NCI-H2107 (cell line): ENCODE data around the gene KCNT1.

ENCODE experiments used
- DNase-seq: peaks from one replicate; lab custom pipeline; 2025; lab: John Stamatoyannopoulos, UW

Gene KCNT1

DNA sequence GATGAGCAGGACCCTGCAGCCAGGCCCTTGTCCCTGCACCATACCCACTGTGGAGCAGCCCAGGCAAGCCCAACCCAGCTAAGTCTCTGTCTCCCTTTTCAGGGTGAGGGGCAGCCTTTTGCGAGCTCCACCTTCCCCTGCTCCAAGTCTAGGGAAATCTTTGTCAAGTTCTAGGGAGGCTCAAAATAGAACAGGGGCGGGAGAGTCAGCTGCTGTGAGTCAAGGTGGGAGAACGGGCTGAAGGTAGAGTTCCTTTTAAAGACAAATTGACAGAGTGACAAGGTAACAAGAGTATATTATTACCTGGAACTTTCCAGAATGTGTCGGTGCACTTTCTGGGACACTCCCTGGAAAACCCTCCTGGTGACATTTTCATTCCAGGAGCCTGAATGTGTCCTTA lies 64.7 kb downstream of the KCNT1 start:
- no peak for DNase-seq

DNA sequence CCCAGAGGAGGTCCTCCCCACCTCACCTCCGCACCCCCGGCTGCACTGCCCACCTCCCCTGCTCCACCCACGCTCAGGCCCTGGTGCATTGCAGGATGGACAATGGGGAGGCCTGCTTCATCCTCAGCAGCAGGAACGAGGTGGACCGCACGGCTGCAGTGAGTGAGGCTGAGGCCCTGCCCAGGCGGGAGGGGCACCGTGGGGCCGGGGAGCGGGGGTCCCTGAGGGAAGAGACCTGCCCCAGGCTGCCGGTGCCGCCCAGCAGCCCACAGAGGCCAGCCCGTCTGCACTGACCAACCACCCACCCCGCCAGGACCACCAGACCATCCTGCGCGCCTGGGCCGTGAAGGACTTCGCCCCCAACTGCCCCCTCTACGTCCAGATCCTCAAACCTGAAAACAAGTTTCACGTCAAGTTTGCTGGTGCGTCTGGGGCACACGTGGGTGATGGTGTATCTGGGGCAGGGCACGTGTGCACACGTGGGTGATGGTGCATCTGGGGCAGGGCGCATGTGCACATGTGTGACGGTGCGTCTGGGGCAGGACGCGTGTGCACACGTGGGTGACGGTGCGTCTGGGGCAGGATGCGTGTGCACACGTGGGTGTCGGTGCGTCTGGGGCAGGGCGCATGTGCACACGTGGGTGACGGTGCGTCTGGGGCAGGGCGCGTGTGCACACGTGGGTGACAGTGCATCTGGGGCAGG lies 66.7 kb downstream of the KCNT1 start:
- no peak for DNase-seq

DNA sequence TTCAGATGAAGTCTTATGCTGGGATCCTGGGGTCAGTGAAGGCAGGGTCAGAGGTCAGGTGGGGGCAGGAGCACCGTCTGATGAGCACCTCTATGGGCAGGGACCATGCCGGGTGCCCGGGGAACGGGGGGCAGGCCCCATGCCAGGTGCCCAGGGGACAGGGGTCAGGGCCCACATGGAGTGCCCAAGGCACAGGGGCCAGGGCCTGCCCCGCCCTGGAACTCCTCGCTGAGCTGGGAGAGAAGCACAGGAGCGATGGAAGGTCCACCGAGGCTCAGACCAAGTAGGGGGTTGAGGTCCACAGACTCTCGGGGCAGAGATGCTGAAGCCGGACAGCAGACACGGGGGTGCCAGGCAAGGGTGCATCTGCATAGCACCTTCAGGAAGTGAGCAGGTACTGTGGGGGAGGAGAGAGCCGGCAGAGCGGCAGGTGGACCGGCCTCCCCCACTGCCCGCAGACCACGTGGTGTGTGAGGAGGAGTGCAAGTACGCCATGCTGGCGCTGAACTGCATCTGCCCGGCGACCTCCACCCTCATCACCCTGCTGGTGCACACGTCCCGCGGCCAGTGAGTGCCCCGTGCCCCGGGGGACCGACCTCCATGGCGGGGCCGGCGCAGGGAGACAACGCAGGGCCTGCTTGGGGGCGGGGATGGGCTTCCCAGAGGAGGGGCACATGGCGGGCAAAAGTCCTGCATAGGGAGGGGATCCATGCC lies 67.7 kb downstream of the KCNT1 start:
- DNase-seq = no peak

DNA sequence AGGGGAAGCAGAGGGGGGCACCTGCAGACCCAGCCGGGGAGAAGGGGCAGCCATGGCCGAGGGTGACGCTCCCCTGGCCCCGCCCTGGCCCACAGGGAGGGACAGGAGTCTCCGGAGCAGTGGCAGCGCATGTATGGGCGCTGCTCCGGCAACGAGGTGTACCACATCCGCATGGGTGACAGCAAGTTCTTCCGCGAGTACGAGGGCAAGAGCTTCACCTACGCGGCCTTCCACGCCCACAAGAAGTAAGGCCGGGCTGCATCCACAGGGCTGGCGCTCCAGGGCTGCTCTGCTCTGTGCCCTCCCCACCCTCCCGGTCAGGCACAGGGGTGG lies 68.2 kb downstream of the KCNT1 start:
- no peak for DNase-seq

DNA sequence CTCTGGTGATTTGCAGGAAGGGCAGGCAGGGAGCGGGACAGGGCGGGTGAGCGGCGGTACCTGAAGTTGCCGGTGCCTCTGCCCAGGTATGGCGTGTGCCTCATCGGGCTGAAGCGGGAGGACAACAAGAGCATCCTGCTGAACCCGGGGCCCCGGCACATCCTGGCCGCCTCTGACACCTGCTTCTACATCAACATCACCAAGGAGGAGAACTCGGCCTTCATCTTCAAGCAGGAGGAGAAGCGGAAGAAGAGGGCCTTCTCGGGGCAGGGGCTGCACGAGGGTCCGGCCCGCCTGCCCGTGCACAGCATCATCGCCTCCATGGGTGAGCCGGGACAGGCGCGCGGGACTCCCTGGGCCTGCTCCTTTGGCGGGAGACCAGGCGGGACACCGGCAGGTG lies 68.8 kb downstream of the KCNT1 start:
- no peak for DNase-seq

DNA sequence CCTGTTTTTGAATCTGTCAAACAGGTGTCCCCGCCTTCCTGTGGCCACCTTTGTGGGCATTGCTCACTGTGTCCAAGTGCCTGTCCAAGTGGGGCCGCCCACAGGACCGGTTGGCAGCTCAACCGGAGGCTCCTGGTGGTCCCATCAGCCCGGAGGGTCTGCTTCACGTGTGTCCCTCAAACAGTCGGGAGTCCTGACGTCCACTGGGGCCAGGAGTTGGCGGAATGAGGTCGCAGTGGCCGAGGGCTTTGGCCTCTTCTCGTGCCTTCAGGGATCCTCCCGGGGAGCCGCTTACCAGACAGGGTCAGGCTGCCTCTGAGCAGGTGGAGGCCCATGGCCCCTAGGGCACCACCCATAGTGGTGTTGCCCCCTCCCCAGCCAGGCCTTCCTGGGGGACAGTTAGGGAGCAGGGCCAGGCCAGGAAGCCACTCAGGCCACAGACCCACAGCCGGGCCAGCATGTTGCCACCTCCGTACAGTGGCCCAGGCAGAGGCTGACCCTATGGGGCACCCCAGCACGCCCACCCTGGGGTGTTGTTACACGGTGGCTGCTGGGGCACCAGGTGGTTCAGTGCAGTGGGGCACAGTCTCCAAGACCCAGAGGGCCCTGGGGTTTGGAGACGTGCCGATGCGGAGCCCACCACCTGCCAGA lies 69.5 kb downstream of the KCNT1 start:
- no peak for DNase-seq

DNA sequence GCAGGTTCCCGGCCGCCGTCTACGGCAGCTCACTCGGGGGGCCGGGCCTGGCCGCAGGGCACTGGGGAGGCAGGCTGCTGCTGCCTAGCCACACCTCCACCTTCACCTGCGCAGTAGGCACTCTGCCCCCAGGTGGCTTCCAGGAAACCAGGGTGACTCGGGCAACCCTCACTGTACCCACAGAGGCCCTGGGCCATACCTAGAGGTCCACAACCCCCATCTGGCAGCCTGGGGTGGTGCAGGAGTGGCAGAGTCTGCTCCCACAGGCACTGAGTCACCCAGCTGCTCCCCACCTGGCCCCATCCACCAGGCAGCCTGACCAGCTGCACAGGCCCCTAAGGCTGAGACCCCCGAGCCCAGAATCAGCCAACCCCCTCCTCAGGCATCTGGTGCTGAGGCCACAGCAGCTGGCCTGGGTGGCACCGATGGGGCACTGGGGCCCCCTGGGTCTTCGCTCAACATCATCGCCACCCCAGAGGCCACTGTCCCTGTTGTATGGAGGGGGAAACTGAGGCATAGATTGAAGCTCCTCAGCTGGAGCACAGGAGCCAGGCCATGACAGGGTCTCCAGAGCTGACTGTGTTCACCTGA lies 70.2 kb downstream of the KCNT1 start:
- no peak for DNase-seq

DNA sequence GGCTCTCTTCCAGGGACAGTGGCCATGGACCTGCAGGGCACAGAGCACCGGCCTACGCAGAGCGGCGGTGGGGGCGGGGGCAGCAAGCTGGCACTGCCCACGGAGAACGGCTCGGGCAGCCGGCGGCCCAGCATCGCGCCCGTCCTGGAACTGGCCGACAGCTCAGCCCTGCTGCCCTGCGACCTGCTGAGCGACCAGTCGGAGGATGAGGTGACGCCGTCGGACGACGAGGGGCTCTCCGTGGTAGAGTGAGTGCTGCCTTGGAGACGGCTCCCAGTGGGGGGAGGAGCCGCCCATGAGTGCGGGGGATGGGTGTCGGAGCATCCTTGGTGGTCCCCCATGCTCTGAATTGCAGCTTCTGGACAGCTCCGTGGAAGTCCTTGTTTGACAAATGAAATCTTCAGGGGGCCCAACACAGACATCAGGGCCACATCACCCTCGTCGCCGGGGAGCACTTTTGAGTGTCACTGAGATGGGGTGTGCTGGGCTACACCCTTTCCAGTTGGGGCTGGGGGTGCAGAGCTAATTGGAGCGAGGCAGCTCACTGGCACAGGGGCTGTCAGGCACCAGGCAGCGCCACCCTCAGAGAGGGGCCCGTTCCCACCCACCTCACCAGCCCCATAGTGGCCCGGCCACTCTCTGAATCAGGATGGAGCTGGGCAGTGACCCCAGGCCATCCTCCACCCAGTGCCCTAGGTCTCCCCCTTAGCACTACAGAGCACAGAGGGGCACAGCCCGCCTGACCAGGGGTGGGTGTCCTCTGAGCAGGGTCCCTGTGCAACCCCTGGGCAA lies 70.9 kb downstream of the KCNT1 start:
- DNase-seq = no peak

DNA sequence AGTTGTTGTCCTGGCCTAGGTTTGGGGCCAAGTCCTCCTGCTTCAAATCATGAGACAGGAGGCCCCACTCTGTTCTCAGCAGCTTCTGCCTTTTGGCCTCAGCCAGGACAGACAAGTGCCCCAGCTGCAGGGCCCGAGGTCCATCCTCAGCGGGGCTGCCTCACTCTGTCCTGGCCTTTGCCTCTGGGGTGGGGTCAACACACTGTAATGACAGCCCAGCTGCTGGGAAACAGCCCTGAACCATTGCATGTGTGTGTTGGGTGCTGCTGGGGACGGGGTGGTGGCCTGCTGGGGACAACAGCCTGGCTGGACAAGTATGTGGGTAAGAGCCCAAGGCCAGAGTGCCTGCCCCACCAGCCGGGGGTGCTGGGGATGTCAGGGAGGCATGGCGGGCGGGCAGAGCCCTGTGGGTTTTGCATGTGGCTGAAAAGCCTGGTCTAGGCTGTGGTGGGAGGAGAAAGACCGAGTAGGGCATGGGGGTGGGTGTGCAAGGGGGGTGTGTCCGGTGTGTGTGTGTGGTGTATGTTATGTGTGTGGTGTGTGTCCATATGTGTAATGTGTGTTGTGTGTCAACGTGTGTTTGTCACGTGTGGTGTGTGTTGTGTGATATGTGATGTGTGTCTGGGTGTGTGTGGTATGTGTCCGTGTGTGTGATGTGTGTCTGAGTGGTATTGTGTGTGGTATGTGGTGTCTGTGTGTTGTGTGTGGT lies 71.7 kb downstream of the KCNT1 start:
- no peak for DNase-seq

DNA sequence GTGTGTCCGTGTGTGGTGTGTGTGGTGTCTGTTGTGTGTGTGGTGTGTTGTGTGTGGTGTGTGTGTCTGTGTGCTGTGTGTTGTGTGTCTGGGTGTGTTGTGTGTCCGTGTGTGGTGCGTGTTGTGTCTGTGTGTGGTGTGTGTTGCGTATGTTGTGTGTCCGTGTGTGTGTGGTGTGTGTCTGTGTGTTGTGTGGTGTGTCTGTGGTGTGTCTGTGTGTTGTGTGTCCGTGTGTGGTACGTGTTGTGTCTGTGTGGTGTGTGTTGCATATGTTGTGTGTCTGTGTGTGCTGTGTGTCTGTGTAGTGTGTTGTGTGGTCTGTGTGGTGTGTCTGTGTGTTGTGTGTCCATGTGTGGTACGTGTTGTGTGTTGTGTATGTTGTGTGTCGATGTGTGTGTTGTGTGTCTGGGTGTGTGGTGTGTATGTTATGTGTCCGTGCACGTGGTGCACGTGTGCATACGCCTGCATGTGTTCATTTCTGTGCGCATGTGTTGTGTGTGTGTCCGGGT lies 72.3 kb downstream of the KCNT1 start:
- no peak for DNase-seq

DNA sequence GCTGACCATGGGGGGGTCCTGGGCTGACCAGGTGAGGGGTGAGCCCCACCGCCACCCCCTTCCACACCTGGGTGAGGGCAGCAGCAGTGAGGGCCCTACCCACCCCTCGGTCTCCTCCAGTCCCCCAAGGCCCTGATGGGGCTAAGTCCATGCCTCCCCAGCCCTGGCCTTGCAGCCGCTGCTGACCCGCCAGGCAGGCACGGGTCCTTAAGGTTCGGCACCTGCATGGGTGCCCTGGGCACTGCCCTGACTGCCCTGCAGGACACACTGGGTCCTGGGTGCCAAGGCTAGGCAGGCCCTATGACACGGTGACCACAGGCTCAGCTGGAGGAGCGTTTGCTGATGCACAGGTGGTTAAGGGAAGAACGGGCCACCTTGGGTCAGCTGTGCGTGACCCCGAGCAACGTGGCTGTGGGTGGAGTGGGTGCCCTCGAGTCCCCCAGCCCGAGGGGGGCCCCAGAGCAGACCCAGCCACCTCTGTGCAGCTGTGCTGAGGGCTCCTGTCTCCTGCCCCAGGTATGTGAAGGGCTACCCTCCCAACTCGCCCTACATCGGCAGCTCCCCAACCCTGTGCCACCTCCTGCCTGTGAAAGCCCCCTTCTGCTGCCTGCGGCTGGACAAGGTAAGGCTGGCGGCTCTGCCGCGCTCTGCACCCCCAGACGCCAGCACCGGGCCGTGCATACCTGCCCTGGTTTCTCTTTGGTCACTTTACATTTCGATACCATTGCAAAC lies 73.0 kb downstream of the KCNT1 start:
- no peak for DNase-seq

DNA sequence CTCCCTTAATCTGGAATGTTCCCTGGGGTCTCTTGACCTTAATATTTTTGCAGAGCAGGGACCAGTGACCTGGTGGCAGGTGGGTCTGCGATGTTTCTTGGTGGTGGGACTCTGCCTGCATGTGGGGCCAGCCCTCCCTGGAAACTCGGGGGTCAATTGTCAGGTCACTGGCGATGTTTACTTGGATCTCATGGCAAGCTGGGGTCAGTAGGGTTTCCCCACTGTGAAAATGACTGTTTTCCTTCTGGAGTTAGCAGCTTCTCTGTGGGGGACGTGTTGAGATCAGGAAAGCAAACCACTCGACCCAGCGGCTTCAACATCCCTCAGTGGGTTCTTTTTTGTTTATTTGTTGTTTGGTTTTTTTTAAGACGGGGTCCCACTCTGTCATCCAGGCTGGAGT lies 73.9 kb downstream of the KCNT1 start:
- DNase-seq = no peak

DNA sequence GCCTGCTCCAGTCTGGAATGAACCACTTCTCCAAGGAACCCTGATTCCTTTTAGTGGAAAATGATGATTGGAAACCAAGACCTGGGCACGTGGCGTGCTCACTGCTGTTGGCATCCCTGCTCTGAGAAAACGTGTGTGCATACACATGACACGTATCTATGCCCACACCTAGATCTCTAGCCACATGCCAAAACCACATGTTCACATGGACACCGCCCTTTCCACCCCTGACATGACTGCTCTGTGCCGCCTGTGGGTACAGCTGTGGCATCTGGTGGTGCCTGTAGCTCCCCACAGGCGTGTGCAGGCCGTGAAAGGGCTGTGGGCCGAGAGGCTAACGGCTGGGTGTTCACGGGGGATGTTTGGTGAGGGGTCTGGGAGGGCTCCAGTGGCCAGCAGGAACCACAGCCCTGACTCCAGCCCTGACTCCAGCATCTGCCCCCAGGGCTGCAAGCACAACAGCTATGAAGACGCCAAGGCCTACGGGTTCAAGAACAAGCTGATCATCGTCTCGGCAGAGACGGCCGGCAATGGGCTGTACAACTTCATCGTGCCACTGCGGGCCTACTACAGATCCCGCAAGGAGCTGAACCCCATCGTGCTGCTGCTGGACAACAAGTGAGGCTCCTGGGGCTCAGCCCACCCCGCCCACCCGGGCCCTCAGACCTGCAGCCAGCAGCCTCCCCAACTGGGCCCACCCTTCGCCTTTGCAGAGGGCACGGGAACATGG lies 75.1 kb downstream of the KCNT1 start:
- no peak for DNase-seq

DNA sequence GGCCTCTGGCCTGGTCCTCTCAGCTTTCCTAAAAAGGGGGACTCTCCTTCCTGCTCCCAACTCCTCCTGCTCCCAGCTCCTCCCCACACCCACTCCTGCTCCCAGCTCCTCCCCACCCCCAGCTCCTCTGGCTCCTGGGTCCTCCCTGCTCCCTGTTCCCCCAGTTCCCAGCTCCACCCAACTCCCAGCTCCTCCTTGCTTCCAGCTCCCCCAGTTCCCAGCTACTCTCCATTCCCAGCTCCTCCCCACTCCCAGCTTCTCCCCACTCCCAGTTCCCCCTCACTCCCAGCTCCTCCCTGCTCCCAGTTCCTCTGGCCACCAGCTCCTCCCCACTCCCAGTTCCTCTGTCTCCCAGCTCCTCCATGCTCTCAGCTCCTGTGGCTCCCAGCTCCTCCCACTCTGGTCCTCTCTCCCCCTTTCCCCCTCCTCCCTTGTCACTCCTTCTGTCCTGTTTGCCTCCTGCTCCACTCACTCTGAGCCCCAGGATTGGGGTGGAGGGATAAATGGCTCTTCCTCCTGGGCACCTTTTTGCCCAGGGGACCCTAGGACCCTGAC lies 75.7 kb downstream of the KCNT1 start:
- DNase-seq = no peak

DNA sequence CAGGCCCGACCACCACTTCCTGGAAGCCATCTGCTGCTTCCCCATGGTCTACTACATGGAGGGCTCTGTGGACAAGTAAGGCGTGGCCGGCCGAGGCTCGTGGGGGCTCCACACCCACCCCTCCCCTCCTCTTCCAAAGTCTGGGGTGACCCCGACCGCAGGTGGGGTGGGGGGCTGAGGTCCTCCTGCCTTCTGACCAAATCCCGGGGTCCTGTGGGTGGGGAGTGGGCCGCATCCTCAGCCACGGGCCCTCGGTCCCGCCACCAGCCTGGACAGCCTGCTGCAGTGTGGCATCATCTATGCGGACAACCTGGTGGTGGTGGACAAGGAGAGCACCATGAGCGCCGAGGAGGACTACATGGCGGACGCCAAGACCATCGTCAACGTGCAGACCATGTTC lies 76.4 kb downstream of the KCNT1 start:
- no peak for DNase-seq

DNA sequence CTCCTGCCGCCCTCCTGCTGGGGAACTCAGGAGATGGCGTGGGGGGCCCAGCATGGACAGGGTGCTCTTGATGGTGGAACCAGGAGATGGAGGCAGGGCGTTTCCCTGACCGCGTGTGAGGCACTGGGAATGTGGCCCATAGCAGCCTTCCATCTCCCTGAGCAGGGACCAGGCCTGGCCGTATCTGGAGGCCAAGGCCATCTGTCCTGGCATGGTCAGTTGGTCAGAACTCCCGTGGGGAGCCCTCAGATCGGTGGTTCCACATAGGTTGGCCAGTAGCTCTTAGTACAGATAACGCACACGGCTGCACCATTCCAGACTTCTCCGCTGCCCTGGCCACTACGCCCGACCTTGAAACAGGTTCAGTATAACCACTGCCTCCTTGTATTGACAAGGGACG lies 77.6 kb downstream of the KCNT1 start:
- DNase-seq = no peak

DNA sequence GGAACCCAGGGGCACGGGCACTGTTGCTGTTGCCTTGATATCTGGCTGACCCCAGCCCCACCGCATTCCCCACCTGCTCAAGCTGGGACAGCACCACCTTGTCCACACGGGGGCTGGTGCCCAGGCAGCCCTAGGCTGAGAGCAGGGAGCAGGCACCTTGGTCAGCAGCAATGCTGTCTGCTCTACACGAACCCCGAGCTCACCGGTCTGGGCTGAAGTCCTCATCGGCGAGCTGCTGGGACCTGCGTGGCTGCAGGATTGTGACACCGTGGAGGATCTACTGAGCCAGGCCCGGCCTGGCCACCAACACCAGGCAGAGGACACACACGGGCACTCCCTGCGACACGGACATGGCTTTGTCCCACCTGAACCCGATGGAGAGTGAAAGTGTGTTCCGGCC lies 78.1 kb downstream of the KCNT1 start:
- DNase-seq = no peak

DNA sequence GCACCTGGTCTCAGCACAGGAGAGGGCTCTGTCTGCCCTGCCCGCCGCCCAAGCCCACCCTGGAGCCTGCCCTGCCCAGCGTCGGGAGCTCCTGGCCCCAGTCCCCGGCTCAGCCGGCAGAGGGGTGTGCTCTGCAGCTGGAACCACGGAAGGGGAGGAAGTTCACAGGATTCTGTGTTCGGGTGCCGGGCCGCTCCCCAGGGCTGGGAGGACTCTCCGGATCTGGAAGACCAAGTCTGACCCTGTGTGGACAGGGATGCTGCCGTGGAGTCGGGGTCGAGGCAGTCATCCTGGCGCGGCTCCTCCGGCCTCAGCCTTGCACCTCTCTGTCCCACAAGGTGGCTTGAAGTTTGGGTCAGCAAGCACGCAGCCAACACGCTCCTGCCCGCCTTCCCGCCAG lies 78.6 kb downstream of the KCNT1 start:
- DNase-seq = no peak

DNA sequence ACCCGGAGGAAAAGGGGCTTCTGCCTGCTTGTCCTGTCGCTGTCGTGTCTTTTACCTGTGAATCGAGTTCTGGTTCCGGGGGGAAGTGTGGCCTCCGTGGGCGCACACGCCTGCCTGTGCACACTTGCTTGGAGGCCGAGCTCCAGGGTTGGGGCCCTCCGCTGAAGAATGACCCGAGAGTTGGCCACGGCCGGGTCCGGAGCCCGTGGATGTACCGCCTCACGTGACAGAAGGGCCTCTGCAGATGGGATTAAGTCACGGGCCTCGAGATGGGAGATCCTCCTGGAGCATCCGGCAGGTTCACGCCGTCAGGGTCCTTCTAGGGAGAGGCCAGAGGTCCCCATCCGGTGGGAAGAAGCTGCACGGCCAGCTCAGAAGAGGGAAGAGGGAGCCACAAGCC lies 81.0 kb downstream of the KCNT1 start:
- no peak for DNase-seq
